A673 (cell line): Measurements from ENCODE around the gene MAGT1.
"Not testable (repeated sequence)": the region's sequence is repeated elsewhere in the genome, so short reads cannot be mapped to it uniquely, and the experiment has no call there.

Experiments
- CTCF ChIP-seq: fragments of 300-800, 200-600 bp; sonication (generic); conservative IDR thresholded peaks from 2 replicates; pipeline ENCODE4 v1.5.1; 2017; ENCODE audit warnings: low read depth, mild to moderate bottlenecking, antibody characterized with exemption, low read length, moderate library complexity, mixed read lengths
- EZH2 ChIP-seq: fragments of 200-600 bp; sonication (generic); IDR thresholded peaks from 2 replicates; pipeline ENCODE4 v1.6.1; 2017; ENCODE audit warnings: borderline replicate concordance, low read depth, mild to moderate bottlenecking, mixed read lengths, antibody characterized with exemption, low read length; ENCODE audit not compliant: poor library complexity, severe bottlenecking

- TF ChIP-seq CTCF, EZH2: not testable (repeated sequence)
These were observed 73.2 kb downstream of the MAGT1 start for GRCh38 chrX:77821989-77822388.
